Esophagus muscularis mucosa (tissue), 4 donors: Measurements from ENCODE around the gene FXR1.

Experiments used
- EP300 ChIP-seq: sonication (generic); formaldehyde crosslinking; IDR thresholded peaks from one replicate; pipeline ENCODE4 v1.6.1; 2017; ENCODE audit warnings: antibody characterized with exemption
- POLR2A ChIP-seq: fragments of 450-650 bp; IDR thresholded peaks from one replicate; pipeline ENCODE4 v1.6.1; 2017; ENCODE audit warnings: antibody characterized with exemption, moderate library complexity, mild to moderate bottlenecking, low read depth
- POLR2AphosphoS5 ChIP-seq, 2 donors: sonication (generic); formaldehyde crosslinking; IDR thresholded peaks; one replicate each; pipeline ENCODE4 v1.6.1; 2017; ENCODE audit warnings: antibody characterized with exemption in 2 of 2
- TF ChIP-seq, protein P1 (sequence below), 3 experiments: fragments of 200-600 bp in 2 of 3; fragments of 450-650 bp in 1 of 3; sonication (generic) in 2 of 3; IDR thresholded peaks; one replicate each; pipeline ENCODE4 v1.5.1; 2017 to 2019; ENCODE audit warnings: antibody characterized with exemption in 3 of 3, mild to moderate bottlenecking in 2 of 3, moderate library complexity in 1 of 3

DNA sequence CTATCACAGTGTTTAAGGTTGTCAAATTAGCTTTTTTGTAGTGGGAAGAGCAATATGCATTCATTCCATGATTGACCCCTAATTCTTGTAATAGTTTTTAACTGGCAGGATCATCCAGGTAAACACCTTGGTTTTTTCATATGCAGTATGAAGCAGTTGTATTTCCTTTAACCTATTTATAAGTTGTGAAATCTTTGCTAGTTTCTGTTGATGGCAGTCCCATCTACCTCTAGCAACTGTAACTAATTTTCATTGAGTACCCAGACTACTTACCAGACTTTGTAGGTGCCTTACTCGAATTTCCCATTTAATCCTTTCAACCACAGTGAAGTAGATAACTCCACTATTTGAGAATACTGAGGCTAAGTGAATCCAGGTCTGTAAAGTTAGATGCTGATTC lies 6.1 kb downstream of the FXR1 start:
- TF ChIP-seq POLR2AphosphoS5 (IDR thresholded peaks at IDR 0.05) (no peak), POLR2A (no peak), EP300 (no peak)
- TF ChIP-seq, protein P1, sequence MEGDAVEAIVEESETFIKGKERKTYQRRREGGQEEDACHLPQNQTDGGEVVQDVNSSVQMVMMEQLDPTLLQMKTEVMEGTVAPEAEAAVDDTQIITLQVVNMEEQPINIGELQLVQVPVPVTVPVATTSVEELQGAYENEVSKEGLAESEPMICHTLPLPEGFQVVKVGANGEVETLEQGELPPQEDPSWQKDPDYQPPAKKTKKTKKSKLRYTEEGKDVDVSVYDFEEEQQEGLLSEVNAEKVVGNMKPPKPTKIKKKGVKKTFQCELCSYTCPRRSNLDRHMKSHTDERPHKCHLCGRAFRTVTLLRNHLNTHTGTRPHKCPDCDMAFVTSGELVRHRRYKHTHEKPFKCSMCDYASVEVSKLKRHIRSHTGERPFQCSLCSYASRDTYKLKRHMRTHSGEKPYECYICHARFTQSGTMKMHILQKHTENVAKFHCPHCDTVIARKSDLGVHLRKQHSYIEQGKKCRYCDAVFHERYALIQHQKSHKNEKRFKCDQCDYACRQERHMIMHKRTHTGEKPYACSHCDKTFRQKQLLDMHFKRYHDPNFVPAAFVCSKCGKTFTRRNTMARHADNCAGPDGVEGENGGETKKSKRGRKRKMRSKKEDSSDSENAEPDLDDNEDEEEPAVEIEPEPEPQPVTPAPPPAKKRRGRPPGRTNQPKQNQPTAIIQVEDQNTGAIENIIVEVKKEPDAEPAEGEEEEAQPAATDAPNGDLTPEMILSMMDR (IDR thresholded peaks at IDR 0.05), result no peak
